IPS-20b (cell line): Measurements from ENCODE around the gene IL31.
A peak's percentile ranks its signal among the peaks of the same experiment; 100 is the strongest.

Experiments
- H3K27ac ChIP-seq: one replicate; pipeline ENCODE4 v1.5.1; 2013; ENCODE audit warnings: low read length
- H3K27me3 ChIP-seq: 2 replicates; pipeline ENCODE4 v1.6.1; 2013; ENCODE audit warnings: mild to moderate bottlenecking, low read length, inconsistent platforms; ENCODE audit not compliant: insufficient read depth
- H3K36me3 ChIP-seq: 2 replicates; pipeline ENCODE4 v1.6.1; 2013; ENCODE audit warnings: low read depth, mild to moderate bottlenecking, inconsistent platforms, low read length, moderate library complexity; ENCODE audit not compliant: insufficient read depth
- H3K4me1 ChIP-seq: 2 replicates; pipeline ENCODE4 v1.6.1; 2013; ENCODE audit warnings: mild to moderate bottlenecking, control low read depth, inconsistent platforms, low read length, moderate library complexity; ENCODE audit not compliant: insufficient read depth
- H3K4me3 ChIP-seq: 2 replicates; pipeline ENCODE4 v1.5.1; 2013; ENCODE audit warnings: mild to moderate bottlenecking, low read length, inconsistent platforms
- H3K9ac ChIP-seq: 2 replicates; pipeline ENCODE4 v1.6.1; 2013; ENCODE audit warnings: low read depth, mild to moderate bottlenecking, inconsistent platforms, low read length, moderate library complexity
- H3K9me3 ChIP-seq: 2 replicates; pipeline ENCODE4 v1.6.1; 2013; ENCODE audit warnings: mild to moderate bottlenecking, low read depth, low read length, inconsistent platforms; ENCODE audit not compliant: insufficient read depth

Gene IL31

GRCh38 chr12:122137681-122138080 lies 36.3 kb downstream of the IL31 start:
- Histone ChIP-seq H3K9me3 (peaks cover 13% of the 10 kb centered on the region), H3K36me3 (peaks cover 21% of the 10 kb centered on the region), H3K27me3 (no peaks in the 10 kb centered on the region), H3K4me1 (peaks cover 3% of the 10 kb centered on the region; the same call in 1 of the 2 replicates), H3K27ac (no peak overlapping the region), H3K4me3 (peak overlapping the region; percentile 63; the same call in 1 of the 2 replicates), H3K9ac (peak overlapping the region; percentile 21; the same call in 1 of the 2 replicates)

- H3K9me3 ChIP-seq: peaks cover 8% of the 10 kb centered on the region
- peak overlapping the region; percentile 63; the same call in 1 of the 2 replicates for H3K4me3 ChIP-seq
- peaks cover 18% of the 10 kb centered on the region for H3K36me3 ChIP-seq
- H3K27me3 ChIP-seq: no peaks in the 10 kb centered on the region
- H3K9ac ChIP-seq: peak overlapping the region; percentile 21; the same call in 1 of the 2 replicates
- no peak overlapping the region for H3K27ac ChIP-seq
- peaks cover 3% of the 10 kb centered on the region; the same call in 1 of the 2 replicates for H3K4me1 ChIP-seq
Measured at GRCh38 chr12:122137229-122137628, 36.8 kb downstream of the IL31 start.

GRCh38 chr12:122135437-122136031 lies 38.5 kb downstream of the IL31 start:
- peaks cover 7% of the 10 kb centered on the region for H3K36me3 ChIP-seq
- H3K9me3 ChIP-seq: no peaks in the 10 kb centered on the region
- no peaks in the 10 kb centered on the region for H3K27me3 ChIP-seq
- no peak overlapping the region for H3K9ac ChIP-seq
- no peak overlapping the region for H3K4me3 ChIP-seq
- no peak overlapping the region for H3K27ac ChIP-seq
- peaks cover 3% of the 10 kb centered on the region; the same call in 1 of the 2 replicates for H3K4me1 ChIP-seq

GRCh38 chr12:122133192-122133950 lies 40.6 kb downstream of the IL31 start:
- no peaks in the 10 kb centered on the region for H3K9me3 ChIP-seq
- H3K4me3 ChIP-seq: no peak overlapping the region
- no peak overlapping the region for H3K9ac ChIP-seq
- peaks cover 25% of the 10 kb centered on the region for H3K36me3 ChIP-seq
- no peak overlapping the region for H3K27ac ChIP-seq
- peaks cover 3% of the 10 kb centered on the region; the same call in 1 of the 2 replicates for H3K4me1 ChIP-seq
- H3K27me3 ChIP-seq: no peaks in the 10 kb centered on the region

- peaks cover 29% of the 10 kb centered on the region for H3K36me3 ChIP-seq
- no peak overlapping the region for H3K4me3 ChIP-seq
- H3K4me1 ChIP-seq: peaks cover 5% of the 10 kb centered on the region; the same call in 1 of the 2 replicates
- H3K27me3 ChIP-seq: no peaks in the 10 kb centered on the region
- H3K9ac ChIP-seq: no peak overlapping the region
- no peak overlapping the region for H3K27ac ChIP-seq
- H3K9me3 ChIP-seq: no peaks in the 10 kb centered on the region
Measured at GRCh38 chr12:122130150-122130549, 43.9 kb downstream of the IL31 start.

GRCh38 chr12:122129131-122129530 lies 44.9 kb downstream of the IL31 start:
- no peaks in the 10 kb centered on the region for H3K9me3 ChIP-seq
- no peak overlapping the region for H3K9ac ChIP-seq
- H3K27me3 ChIP-seq: no peaks in the 10 kb centered on the region
- H3K4me1 ChIP-seq: peaks cover 5% of the 10 kb centered on the region; the same call in 1 of the 2 replicates
- no peak overlapping the region for H3K4me3 ChIP-seq
- peaks cover 29% of the 10 kb centered on the region for H3K36me3 ChIP-seq
- H3K27ac ChIP-seq: no peak overlapping the region

- Histone ChIP-seq H3K27me3 (no peaks in the 10 kb centered on the region), H3K4me3 (no peak overlapping the region), H3K9ac (no peak overlapping the region), H3K4me1 (peaks cover 5% of the 10 kb centered on the region; the same call in 1 of the 2 replicates), H3K9me3 (no peaks in the 10 kb centered on the region), H3K36me3 (peaks cover 29% of the 10 kb centered on the region), H3K27ac (no peak overlapping the region)
Measured at GRCh38 chr12:122128481-122128880, 45.5 kb downstream of the IL31 start.

GRCh38 chr12:122127839-122128238 lies 46.2 kb downstream of the IL31 start:
- Histone ChIP-seq H3K27me3 (no peaks in the 10 kb centered on the region), H3K9me3 (no peaks in the 10 kb centered on the region), H3K36me3 (peaks cover 29% of the 10 kb centered on the region), H3K27ac (no peak overlapping the region), H3K9ac (no peak overlapping the region), H3K4me1 (peaks cover 5% of the 10 kb centered on the region; the same call in 1 of the 2 replicates), H3K4me3 (no peak overlapping the region)

GRCh38 chr12:122126713-122127597 lies 47.1 kb downstream of the IL31 start:
- peaks cover 5% of the 10 kb centered on the region; the same call in 1 of the 2 replicates for H3K4me1 ChIP-seq
- no peak overlapping the region for H3K9ac ChIP-seq
- no peaks in the 10 kb centered on the region for H3K9me3 ChIP-seq
- H3K36me3 ChIP-seq: peaks cover 26% of the 10 kb centered on the region
- no peaks in the 10 kb centered on the region for H3K27me3 ChIP-seq
- H3K27ac ChIP-seq: no peak overlapping the region
- no peak overlapping the region for H3K4me3 ChIP-seq

GRCh38 chr12:122126342-122126635 lies 47.7 kb downstream of the IL31 start:
- H3K4me1 ChIP-seq: peaks cover 5% of the 10 kb centered on the region; the same call in 1 of the 2 replicates
- no peaks in the 10 kb centered on the region for H3K9me3 ChIP-seq
- H3K36me3 ChIP-seq: peaks cover 26% of the 10 kb centered on the region
- H3K27me3 ChIP-seq: no peaks in the 10 kb centered on the region
- no peak overlapping the region for H3K4me3 ChIP-seq
- H3K27ac ChIP-seq: no peak overlapping the region
- no peak overlapping the region for H3K9ac ChIP-seq
